ENCODE data around the gene HOXB2.

The HOXB2 gene

DNA sequence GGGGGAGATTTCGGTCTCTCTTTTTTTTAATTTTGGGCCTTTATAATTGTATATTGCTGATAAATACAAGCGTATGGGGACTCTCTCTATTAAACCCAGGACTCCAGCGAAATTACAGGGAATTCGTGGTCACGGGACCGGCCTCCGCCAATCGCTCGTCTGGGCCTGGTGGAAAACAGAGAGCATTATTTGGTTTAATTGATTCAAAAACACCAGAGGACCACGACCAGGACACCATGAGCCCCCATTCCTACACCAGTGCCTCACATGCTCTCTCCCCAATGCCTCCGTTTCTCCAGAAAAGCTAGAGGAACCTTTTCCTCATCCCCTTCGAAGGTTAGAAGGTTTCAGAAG is at the start of gene HOXB2:
Gene HOXB2, minus strand, starts transcription at position 88 of the 354 bp plus-strand sequence. CDS start 198 bp downstream, outside the sequence.
- DNase-seq (ENCODE audit: extremely low read depth, insufficient read length) = no peak
- H3K27me3 ChIP-seq (replicated peaks; ENCODE audit: control insufficient read depth, insufficient read depth, low read length) = no peaks in the 10 kb centered on the region
- no peak for TF ChIP-seq CTCF (IDR thresholded peaks at IDR 0.05; ENCODE audit: insufficient read depth, low read length, poor library complexity, severe bottlenecking)
- no peaks in the 10 kb centered on the region for H3K36me3 ChIP-seq (ENCODE audit: control insufficient read depth, insufficient read depth, low read length)
- peak within 1 kb of the TSS; percentile 56 for H3K4me3 ChIP-seq (replicated peaks; ENCODE audit: low read depth, low read length)

DNA sequence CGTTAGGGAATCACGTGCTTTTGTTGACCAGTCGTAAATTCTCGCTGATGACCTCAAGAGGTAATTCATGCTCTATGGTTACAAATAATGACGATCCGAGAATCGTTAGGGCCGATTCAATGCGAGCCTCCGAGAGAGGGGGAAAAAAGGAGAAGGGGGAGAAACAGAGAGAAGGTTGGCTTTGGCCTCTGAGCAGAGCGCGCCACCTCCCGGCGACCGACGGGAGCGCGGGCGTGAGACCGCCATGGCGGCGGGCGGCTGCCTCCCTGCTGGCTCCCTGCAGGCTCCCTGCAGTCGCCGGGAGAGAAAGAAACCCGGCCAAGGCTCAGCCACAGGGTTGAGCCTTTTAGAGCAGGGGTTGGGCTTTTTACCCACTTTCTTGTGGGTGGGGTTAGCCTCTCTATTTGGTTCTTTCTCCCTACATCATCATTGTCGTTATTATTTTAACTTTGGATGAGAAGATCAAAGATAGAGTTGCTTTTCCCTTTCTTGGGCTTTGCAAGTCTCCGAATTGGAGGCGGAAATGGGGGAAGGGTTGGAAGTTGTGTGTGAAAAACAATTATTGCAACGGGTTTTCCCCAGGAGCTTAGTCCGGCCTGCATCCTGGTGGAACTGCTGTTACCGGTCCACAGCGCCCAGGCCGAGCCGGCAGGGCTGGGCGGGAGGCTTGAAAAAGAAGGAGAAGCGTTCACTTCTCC is 49.1 kb upstream of the HOXB2 start:
- Histone ChIP-seq H3K4me3 (replicated peaks; ENCODE audit: low read depth, low read length) (peak overlapping the region; percentile 50; the same call in 1 of the 2 replicates), H3K27me3 (replicated peaks; ENCODE audit: control insufficient read depth, insufficient read depth, low read length) (peaks cover 4% of the 10 kb centered on the region; the same call in 1 of the 2 replicates)
- peak; percentile 87 for DNase-seq (ENCODE audit: extremely low read depth, insufficient read length)

GRCh38 chr17:48593126-48593829 is 48.4 kb upstream of the HOXB2 start, which contains the start of gene HOXB5:
TSS of gene HOXB5 (minus strand) at chr17:48593779. CDS start at chr17:48593682, 97 bp downstream.
- no peak for TF ChIP-seq CTCF (IDR thresholded peaks at IDR 0.05; ENCODE audit: insufficient read depth, low read length, poor library complexity, severe bottlenecking)
- no peak for DNase-seq (ENCODE audit: extremely low read depth, insufficient read length)
- peaks cover 2% of the 10 kb centered on the region; the same call in 1 of the 2 replicates for H3K27me3 ChIP-seq (replicated peaks; ENCODE audit: control insufficient read depth, insufficient read depth, low read length)

More for the DNA sequence above, 49.1 kb upstream of the HOXB2 start:
- peak; percentile 88 for TF ChIP-seq CTCF (IDR thresholded peaks at IDR 0.05; ENCODE audit: insufficient read depth, low read length, poor library complexity, severe bottlenecking)
- H3K36me3 ChIP-seq (ENCODE audit: control insufficient read depth, insufficient read depth, low read length) = no peaks in the 10 kb centered on the region; the same call in 1 of the 2 replicates

DNA sequence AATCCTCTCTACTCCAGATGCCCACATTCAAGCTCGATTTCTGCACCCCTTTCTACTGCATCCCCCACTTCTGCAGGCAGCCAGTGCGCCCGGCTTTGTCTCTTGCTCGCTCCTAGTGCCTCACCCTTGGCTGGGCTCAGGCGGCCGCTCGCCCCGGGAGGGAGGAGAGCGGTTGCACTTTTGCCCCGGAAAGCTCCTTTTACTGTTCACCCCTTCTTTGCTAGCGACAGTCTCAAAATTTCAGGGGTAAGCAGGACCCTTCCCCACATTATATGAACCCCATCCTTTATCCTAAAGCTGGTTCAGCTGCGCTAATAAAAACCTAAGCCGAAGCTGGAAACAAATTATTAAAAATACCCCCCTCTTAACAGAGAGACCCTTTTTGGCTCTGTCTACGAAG is 47.7 kb upstream of the HOXB2 start:
- TF ChIP-seq CTCF (IDR thresholded peaks at IDR 0.05; ENCODE audit: insufficient read depth, low read length, poor library complexity, severe bottlenecking) = no peak
- Histone ChIP-seq H3K36me3 (ENCODE audit: control insufficient read depth, insufficient read depth, low read length) (no peaks in the 10 kb centered on the region; the same call in 1 of the 2 replicates), H3K27me3 (replicated peaks; ENCODE audit: control insufficient read depth, insufficient read depth, low read length) (peaks cover 2% of the 10 kb centered on the region; the same call in 1 of the 2 replicates), H3K4me3 (replicated peaks; ENCODE audit: low read depth, low read length) (peak overlapping the region; percentile 50)
- no peak for DNase-seq (ENCODE audit: extremely low read depth, insufficient read length)

More at GRCh38 chr17:48593126-48593829, 48.4 kb upstream of the HOXB2 start, which contains the start of gene HOXB5:
- Histone ChIP-seq H3K36me3 (ENCODE audit: control insufficient read depth, insufficient read depth, low read length) (no peaks in the 10 kb centered on the region; the same call in 1 of the 2 replicates), H3K4me3 (replicated peaks; ENCODE audit: low read depth, low read length) (peak within 1 kb of the TSS; percentile 50)

- peaks cover 2% of the 10 kb centered on the region; the same call in 1 of the 2 replicates for H3K27me3 ChIP-seq (replicated peaks; ENCODE audit: control insufficient read depth, insufficient read depth, low read length)
- no peak for TF ChIP-seq CTCF (IDR thresholded peaks at IDR 0.05; ENCODE audit: insufficient read depth, low read length, poor library complexity, severe bottlenecking)
- H3K36me3 ChIP-seq (ENCODE audit: control insufficient read depth, insufficient read depth, low read length) = no peaks in the 10 kb centered on the region; the same call in 1 of the 2 replicates
- DNase-seq (ENCODE audit: extremely low read depth, insufficient read length) = no peak
- H3K4me3 ChIP-seq (replicated peaks; ENCODE audit: low read depth, low read length) = no peak overlapping the region
Observed at GRCh38 chr17:48592057-48592514, 47.2 kb upstream of the HOXB2 start.

Data from GM06990 (cell line).